Activated CD4-positive, alpha-beta T cell treated with anti-CD3 and anti-CD28 coated beads, Interleukin-2, amount 10 ng/mL, durations not matched to agents 7 days and 5 days (primary cell): ENCODE results near the gene DNPH1. TPM values are rescaled to one million over a fixed set of nuclear protein-coding genes. Genes with fewer than 3 reads are reported as not detected.

Source experiments
- CTCF ChIA-PET: fragments of 350-600 bp; sonication (Branson Sonifier 250); formaldehyde crosslinking; loops from one replicate; lab custom pipeline; 2021; ENCODE audit warnings: antibody characterized with exemption; lab: Charles Lee
- POLR2A ChIA-PET: fragments of 350-600 bp; sonication (Branson Sonifier 250); formaldehyde crosslinking; loops from one replicate; lab custom pipeline; 2021; ENCODE audit warnings: antibody characterized with exemption; lab: Charles Lee
- DNase-seq: peaks from one replicate; pipeline ENCODE4 v3.0.0-alpha.2; 2020
- H3K27ac Mint-ChIP-seq: one replicate; pipeline ENCODE4 v1.8.0; 2021; ENCODE audit warnings: mild to moderate bottlenecking, moderate library complexity, mixed read lengths
- H3K27me3 Mint-ChIP-seq: one replicate; pipeline ENCODE4 v1.8.0; 2021; ENCODE audit warnings: mixed read lengths
- H3K36me3 Mint-ChIP-seq: one replicate; pipeline ENCODE4 v1.8.0; 2021; ENCODE audit warnings: low read depth, mixed read lengths
- H3K4me1 Mint-ChIP-seq: one replicate; pipeline ENCODE4 v1.8.0; 2021; ENCODE audit warnings: mixed read lengths
- H3K4me3 Mint-ChIP-seq: one replicate; pipeline ENCODE4 v1.8.0; 2021; ENCODE audit warnings: mild to moderate bottlenecking, moderate library complexity, mixed read lengths
- H3K9me3 Mint-ChIP-seq: one replicate; pipeline ENCODE4 v1.8.0; 2021; ENCODE audit warnings: mixed read lengths
- total RNA-seq, 2 experiments: library from RNA; stranded (reverse); gene quantifications; one replicate each; pipeline ENCODE4 v1.2.3, GENCODE V29; 2021

Gene DNPH1
- total RNA-seq, 2 experiments from 2014 or later: 36.7 to 48.6 TPM

DNA sequence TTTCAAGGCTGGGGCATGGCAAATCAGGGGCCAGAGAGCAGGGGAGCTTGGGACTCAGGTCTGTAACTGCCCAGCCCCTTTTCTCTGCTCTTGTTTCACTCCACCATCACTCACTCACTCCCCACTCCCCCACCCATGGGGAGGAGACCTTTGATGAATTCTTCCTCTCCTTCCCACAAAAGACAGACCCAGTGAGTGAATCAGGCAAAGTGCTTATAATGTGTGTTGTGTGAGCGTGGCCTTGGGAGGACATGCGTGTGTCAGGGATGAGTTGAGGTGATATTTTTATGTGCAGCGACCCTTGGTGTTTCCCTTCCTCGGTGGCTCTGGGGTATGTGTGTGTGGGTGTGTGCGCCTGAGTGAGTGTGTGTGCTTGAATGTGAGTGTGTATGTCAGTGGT lies 48.3 kb downstream of the DNPH1 start:
- Mint-ChIP-seq H3K9me3 (no peaks in the 10 kb centered on the region), H3K36me3 (peaks cover 35% of the 10 kb centered on the region), H3K27ac (peak overlapping the region; percentile 77), H3K4me3 (peak overlapping the region; percentile 21), H3K4me1 (peaks cover 47% of the 10 kb centered on the region), H3K27me3 (no peaks in the 10 kb centered on the region)
- POLR2A ChIA-PET: no interaction called here
- CTCF ChIA-PET: interaction anchor here (0.8 to 1.4 kb wide), 3 partner anchors 9 to 48 kb away, joined by 3 to 4 read pairs (median 3); partner anchors contain the start of gene DNPH1
- no peak for DNase-seq

DNA sequence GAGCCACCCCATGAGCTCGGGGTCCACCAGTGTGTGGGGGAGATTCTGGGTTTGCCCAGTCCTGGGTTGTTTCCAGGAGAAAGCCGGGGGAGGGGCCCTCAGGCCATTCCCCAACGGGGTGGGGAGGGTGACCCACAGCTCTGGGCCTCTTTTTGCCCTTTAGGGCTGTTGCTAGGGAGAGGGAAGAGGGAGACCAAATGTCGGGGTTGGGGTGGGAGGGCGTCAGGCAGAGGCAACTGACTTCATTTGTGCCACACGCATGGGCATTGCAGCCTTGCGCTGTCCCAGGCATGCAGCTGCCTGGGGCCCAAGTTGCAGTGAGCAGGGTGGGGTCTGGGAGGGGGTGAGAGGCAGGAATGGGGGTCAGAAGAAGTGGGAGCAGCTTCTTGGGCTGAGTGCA lies 49.2 kb downstream of the DNPH1 start:
- no peak for DNase-seq
- ChIA-PET CTCF (interaction anchor here (0.5 to 1.4 kb wide), 2 partner anchors 8 to 10 kb away, joined by 3 to 4 read pairs; no protein-coding TSS in a partner anchor), POLR2A (no interaction called here)
- Mint-ChIP-seq H3K27me3 (no peaks in the 10 kb centered on the region), H3K4me1 (peaks cover 47% of the 10 kb centered on the region), H3K27ac (no peak overlapping the region), H3K36me3 (peaks cover 44% of the 10 kb centered on the region), H3K4me3 (no peak overlapping the region), H3K9me3 (no peaks in the 10 kb centered on the region)

DNA sequence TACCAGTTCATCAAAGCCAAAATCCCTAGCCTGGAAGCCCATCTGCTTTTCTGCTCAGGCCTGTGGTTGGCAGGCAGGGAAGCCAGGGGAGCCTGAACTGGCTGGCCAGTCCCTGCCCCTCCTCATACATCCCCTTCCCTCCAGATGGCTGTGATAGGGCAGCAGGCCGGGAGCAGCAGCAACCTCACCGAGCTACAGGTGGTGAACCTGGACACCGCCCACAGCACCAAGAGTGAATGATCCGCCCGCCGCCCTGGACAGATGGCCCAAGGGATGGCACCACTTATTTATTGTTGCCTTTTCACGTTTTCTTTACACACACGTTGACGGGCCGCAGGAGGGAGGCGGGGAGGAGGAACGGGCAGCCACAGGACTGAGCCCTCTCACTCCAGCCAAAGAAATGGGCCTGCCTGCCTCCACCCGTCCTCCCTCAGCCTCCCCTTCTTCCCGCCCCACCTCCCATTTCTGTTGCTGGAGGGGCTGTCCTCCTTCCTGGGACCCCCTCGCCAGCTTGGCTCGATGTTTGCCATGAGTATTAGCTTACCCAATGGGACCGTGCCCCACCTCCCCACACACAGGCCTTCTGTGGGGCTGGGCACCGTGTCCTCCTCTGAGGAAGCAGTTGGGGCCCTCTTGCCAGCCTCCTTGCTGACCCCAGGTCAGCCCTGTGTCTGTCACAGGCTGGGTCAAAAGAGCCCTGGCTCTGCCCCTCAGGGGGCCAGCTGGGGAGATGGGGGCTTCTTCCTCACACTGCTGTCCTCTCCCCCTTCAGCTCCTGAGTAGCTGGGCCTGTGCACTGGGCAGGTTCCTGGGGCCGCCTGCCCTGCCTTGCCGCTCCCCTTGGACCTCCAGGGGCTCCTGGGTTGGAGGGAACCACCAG lies 50.1 kb downstream of the DNPH1 start:
- peaks cover 45% of the 10 kb centered on the region for H3K4me1 Mint-ChIP-seq
- CTCF ChIA-PET: interaction anchor here (1.4 kb wide), 1 partner anchor 8 kb away, joined by 4 read pairs; no protein-coding TSS in a partner anchor

DNA sequence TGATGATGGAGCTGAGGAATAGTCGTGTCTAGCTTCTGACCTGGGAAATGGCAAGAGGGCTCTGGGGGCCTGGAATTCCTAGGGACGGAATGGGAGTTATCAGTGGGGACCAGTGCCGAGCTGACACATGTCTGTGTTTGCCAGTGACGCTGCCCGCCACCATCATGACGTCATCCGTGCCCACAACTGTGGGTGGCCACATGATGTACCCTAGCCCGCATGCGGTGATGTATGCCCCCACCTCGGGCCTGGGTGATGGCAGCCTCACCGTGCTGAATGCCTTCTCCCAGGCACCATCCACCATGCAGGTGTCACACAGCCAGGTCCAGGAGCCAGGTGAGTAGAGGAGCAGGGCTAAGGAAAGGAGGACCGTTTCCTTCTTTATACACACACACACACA lies 51.1 kb downstream of the DNPH1 start:
- peaks cover 46% of the 10 kb centered on the region for H3K4me1 Mint-ChIP-seq
- H3K9me3 Mint-ChIP-seq: no peaks in the 10 kb centered on the region
- DNase-seq: no peak
- ChIA-PET CTCF (interaction anchor here (0.6 kb wide), 1 partner anchor 189 kb away, joined by 3 read pairs; no protein-coding TSS in a partner anchor), POLR2A (no interaction called here)
- H3K27ac Mint-ChIP-seq: no peak overlapping the region
- H3K27me3 Mint-ChIP-seq: no peaks in the 10 kb centered on the region
- H3K36me3 Mint-ChIP-seq: peaks cover 41% of the 10 kb centered on the region
- H3K4me3 Mint-ChIP-seq: no peak overlapping the region

More for the DNA sequence above, 50.1 kb downstream of the DNPH1 start:
- H3K4me3 Mint-ChIP-seq: no peak overlapping the region
- no peak for DNase-seq
- POLR2A ChIA-PET: no interaction called here
- H3K27me3 Mint-ChIP-seq: no peaks in the 10 kb centered on the region
- H3K27ac Mint-ChIP-seq: no peak overlapping the region
- H3K9me3 Mint-ChIP-seq: no peaks in the 10 kb centered on the region
- peaks cover 45% of the 10 kb centered on the region for H3K36me3 Mint-ChIP-seq

DNA sequence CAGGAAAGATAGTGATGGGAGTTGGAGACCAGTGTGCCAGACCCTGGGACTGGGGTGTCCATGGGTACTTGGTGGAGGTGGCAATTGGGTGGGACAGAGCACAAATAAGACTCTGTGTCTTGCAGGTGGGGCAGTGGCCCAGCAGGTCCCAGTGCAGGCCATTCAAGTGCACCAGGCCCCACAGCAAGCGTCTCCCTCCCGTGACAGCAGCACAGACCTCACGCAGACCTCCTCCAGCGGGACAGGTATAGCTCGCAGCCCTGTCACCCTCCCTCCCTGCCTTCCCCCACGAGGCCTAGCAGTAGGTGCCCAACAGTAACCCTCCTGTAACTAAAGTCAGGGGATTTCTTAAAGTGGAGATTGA lies 52.9 kb downstream of the DNPH1 start:
- CTCF ChIA-PET: interaction anchor here (1.4 kb wide), 1 partner anchor 53 kb away, joined by 4 read pairs; the partner anchor contains the start of gene DNPH1
- H3K9me3 Mint-ChIP-seq: no peaks in the 10 kb centered on the region
- H3K27ac Mint-ChIP-seq: peak overlapping the region; percentile 2
- no peak for DNase-seq
- peaks cover 45% of the 10 kb centered on the region for H3K36me3 Mint-ChIP-seq
- POLR2A ChIA-PET: interaction anchor here (0.7 kb wide), 1 partner anchor 200 kb away, joined by 3 read pairs; no protein-coding TSS in a partner anchor
- peaks cover 42% of the 10 kb centered on the region for H3K4me1 Mint-ChIP-seq
- no peaks in the 10 kb centered on the region for H3K27me3 Mint-ChIP-seq
- H3K4me3 Mint-ChIP-seq: no peak overlapping the region

DNA sequence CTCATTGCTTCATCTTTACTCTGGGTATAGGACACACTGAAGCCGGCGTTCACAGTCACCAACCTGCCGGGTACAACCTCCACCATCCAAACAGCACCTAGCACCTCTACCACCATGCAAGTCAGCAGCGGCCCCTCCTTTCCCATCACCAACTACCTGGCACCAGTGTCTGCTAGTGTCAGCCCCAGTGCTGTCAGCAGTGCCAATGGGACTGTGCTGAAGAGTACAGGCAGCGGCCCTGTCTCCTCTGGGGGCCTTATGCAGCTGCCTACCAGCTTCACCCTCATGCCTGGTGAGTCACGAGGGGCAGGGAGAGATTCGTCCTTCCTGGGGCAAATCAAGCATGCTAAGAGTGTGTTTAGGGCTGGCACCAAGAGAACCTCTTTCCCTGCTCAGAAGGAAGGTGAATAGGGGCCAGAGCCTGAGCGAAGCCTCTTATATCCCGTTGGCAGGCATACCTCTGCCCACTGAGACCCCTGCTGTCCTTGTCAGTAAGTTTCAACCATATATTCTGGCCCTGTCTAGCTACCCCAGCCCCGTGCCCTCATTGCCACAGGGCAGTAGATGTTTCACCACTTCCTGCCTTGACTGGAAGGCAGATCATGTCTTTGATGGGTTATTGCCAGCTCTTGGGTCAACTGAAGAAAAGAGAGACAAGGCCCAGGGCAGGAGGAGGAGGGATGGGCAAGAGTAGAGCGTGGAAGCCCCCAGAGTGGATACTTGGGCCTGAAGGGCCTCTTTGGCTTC lies 53.4 kb downstream of the DNPH1 start:
- Mint-ChIP-seq H3K27me3 (no peaks in the 10 kb centered on the region), H3K36me3 (peaks cover 45% of the 10 kb centered on the region), H3K9me3 (no peaks in the 10 kb centered on the region), H3K4me1 (peaks cover 39% of the 10 kb centered on the region), H3K27ac (peak overlapping the region; percentile 2), H3K4me3 (no peak overlapping the region)
- ChIA-PET CTCF (interaction anchor here (0.7 to 2.9 kb wide), 4 partner anchors 53 to 238 kb away, joined by 3 to 15 read pairs (median 4); partner anchors contain the start of gene DNPH1), POLR2A (interaction anchor here (0.7 kb wide), 1 partner anchor 200 kb away, joined by 3 read pairs; no protein-coding TSS in a partner anchor)
- DNase-seq: no peak

Other genes starting within 250 kb of the DNPH1 start
- 10 to 100 TPM; 62.0 to 68.1 TPM for gene PPP2R5D, start 244.9 kb downstream of the DNPH1 start, total RNA-seq
- 10 to 100 TPM; 58.9 to 70.1 TPM for gene MEA1, start 215.5 kb downstream of the DNPH1 start, total RNA-seq
- gene KLHDC3, start 215.2 kb downstream of the DNPH1 start, total RNA-seq: 10 to 100 TPM; 64.7 to 74.2 TPM
- gene RRP36, start 207.9 kb downstream of the DNPH1 start, total RNA-seq: 10 to 100 TPM; 65.3 to 68.4 TPM
- gene CUL7, start 175.6 kb downstream of the DNPH1 start, total RNA-seq: 10 to 100 TPM in 1 of 2 experiments, 1 to 10 TPM in 1; 9.7 to 11.2 TPM
- gene MRPL2, start 170.0 kb downstream of the DNPH1 start, total RNA-seq: 10 to 100 TPM; 53.9 to 59.3 TPM
- 10 to 100 TPM; 12.7 to 17.0 TPM for gene KLC4, start 169.8 kb downstream of the DNPH1 start, total RNA-seq
- gene PTK7, start 153.2 kb downstream of the DNPH1 start, total RNA-seq: 1 to 10 TPM; 1.3 to 1.9 TPM
- gene SRF, start 58.2 kb downstream of the DNPH1 start, total RNA-seq: 10 to 100 TPM; 40.8 to 41.9 TPM
- 10 to 100 TPM; 57.8 to 60.7 TPM for gene CUL9, start 47.3 kb downstream of the DNPH1 start, total RNA-seq
- under 1 TPM; 0.07 to 0.12 TPM for gene TTBK1, start 14.0 kb upstream of the DNPH1 start, total RNA-seq
- gene SLC22A7, start 68.8 kb upstream of the DNPH1 start, total RNA-seq: not detected
- under 1 TPM in 1 of 2 experiments, not detected in 1; 0.67 TPM for gene CRIP3, start 79.3 kb upstream of the DNPH1 start, total RNA-seq
- 10 to 100 TPM; 12.8 to 14.5 TPM for gene ZNF318, start 140.2 kb upstream of the DNPH1 start, total RNA-seq
- 10 to 100 TPM; 47.1 to 53.2 TPM for gene ABCC10, start 198.1 kb upstream of the DNPH1 start, total RNA-seq
- gene DLK2, start 226.1 kb upstream of the DNPH1 start, total RNA-seq: not detected
- gene TJAP1, start 248.1 kb upstream of the DNPH1 start, total RNA-seq: 10 to 100 TPM; 36.5 to 41.8 TPM